Measurements from ENCODE around the gene BRDT. TPM values are rescaled to one million over a fixed set of nuclear protein-coding genes. Genes with fewer than 3 reads are reported as not detected.

BRDT gene
- total RNA-seq, 1 donor from 2014 or later = not detected

DNA sequence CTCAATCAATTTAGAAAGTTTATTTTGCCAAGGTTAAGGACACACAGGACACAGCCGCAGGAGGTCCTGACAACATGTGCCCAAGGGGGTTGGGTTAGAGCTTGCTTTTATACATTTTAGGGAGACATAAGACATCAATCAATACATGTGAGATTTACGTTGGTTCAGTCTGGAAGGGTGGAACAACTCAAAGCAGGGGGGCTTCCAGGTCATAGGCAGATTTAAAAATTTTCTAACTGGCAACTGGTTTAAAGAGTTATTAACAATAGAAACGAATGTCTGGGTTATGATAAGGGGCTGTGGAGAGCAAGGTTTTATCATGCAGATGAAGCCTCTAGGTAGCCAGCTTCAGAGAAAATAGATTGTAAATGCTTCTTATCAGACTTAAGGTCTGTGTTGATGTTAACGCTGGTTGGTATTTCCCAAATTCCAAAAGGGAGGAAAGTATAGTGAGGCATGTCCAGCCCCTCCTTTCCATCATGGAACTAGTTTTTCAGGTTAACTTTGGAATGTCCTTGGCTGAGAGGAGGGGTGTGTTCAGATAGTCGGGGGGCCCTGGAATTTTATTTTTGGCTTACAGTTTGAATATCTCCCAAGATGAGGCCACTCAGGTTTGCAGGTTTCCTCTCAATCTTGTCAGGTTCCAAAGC lies 32.3 kb upstream of the BRDT start:
- Histone ChIP-seq H3K27ac (replicated peaks) (no peak overlapping the region), H3K4me3 (no peak overlapping the region), H3K36me3 (no peaks in the 10 kb centered on the region), H3K4me1 (peaks cover 5% of the 10 kb centered on the region), H3K9me3 (replicated peaks) (no peaks in the 10 kb centered on the region), H3K27me3 (ENCODE audit: low read depth) (no peaks in the 10 kb centered on the region)
- TF ChIP-seq, protein P1, sequence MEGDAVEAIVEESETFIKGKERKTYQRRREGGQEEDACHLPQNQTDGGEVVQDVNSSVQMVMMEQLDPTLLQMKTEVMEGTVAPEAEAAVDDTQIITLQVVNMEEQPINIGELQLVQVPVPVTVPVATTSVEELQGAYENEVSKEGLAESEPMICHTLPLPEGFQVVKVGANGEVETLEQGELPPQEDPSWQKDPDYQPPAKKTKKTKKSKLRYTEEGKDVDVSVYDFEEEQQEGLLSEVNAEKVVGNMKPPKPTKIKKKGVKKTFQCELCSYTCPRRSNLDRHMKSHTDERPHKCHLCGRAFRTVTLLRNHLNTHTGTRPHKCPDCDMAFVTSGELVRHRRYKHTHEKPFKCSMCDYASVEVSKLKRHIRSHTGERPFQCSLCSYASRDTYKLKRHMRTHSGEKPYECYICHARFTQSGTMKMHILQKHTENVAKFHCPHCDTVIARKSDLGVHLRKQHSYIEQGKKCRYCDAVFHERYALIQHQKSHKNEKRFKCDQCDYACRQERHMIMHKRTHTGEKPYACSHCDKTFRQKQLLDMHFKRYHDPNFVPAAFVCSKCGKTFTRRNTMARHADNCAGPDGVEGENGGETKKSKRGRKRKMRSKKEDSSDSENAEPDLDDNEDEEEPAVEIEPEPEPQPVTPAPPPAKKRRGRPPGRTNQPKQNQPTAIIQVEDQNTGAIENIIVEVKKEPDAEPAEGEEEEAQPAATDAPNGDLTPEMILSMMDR (IDR thresholded peaks at IDR 0.05; ENCODE audit: borderline replicate concordance) = no peak
- DNase-seq = no peak
- intact Hi-C loops (cut with micrococcal nuclease) = no loop called here

DNA sequence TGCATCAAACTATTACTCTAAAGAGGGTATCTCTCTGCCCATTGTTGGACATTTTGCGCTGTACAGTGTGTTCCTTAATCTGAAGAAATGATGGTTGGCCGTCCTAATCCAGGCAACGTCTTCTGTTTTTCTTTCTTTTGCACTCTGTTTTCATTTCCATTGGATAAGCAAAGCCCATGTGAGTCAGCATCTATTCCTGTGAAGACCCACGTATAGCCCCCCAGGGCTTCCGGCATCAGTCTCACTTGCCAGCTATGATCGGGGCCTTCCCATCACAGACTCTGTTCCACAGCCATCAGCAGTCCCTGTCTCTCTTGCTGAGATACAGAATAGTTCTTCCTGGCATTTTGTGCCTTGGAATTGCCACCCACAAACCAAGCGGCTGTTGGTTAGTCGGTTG lies 29.2 kb upstream of the BRDT start:
- DNase-seq = no peak
- H3K36me3 ChIP-seq = no peaks in the 10 kb centered on the region
- intact Hi-C loops (cut with micrococcal nuclease) = no loop called here
- H3K9me3 ChIP-seq (replicated peaks) = no peaks in the 10 kb centered on the region
- no peaks in the 10 kb centered on the region for H3K27me3 ChIP-seq (ENCODE audit: low read depth)
- no peak overlapping the region for H3K27ac ChIP-seq (replicated peaks)
- no peak overlapping the region for H3K4me3 ChIP-seq
- H3K4me1 ChIP-seq = no peaks in the 10 kb centered on the region
- TF ChIP-seq, protein P1 (IDR thresholded peaks at IDR 0.05; ENCODE audit: borderline replicate concordance) = no peak

DNA sequence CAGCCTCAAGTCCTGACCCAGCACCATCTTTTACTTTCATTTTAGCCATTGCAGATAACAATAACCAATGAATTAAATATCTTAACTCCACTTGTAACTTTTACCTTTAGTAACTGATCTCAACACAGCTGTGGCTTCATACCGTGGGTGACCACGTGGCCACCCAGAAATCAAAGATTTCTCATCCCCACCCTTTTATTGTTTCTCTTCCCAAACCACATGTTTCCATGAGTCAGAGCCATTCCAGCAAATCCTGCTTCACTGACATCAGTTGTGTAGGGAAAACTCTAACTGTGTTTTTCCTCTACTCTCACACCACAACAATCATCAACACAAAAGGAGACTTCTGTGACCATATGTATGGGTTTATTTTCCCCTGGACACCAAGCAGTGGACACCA lies 25.1 kb upstream of the BRDT start:
- intact Hi-C loops (cut with micrococcal nuclease) = no loop called here

DNA sequence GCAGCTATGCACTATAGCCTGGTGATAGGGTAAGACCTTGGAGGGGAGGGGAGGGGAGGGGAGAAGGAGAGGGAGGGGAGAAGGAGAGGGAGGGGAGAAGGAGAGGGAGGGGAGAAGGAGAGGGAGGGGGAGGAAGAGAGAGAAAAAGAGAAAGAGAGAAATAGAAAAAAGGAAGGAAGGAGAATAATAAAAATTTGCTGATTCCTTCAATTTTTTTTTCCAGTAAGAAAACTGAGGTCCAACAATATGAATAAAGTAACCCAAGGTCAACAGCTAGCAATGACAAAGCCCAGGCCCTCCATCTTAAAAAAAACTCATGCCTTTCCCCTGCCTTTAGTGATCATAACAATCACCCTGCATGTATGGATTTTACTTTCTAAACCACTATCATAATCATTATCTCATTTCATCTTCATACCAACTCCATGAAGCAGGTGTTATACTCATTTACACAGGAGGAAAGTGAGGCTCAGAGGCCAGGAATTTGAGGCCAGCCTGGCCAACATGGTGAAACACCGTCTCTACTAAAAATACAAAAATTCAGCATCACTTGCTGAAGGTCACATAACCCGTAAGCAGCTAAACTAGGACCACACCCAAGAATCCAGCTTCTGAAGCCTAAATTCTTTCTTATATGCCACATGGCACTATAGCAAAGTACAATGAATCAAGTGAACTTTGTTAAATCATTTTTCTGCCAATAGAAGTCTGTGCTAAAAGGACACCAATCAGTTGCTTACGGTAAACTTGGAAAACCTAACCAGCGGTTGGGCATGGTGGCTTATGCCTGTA lies 23.4 kb upstream of the BRDT start:
- H3K9me3 ChIP-seq (replicated peaks) = no peaks in the 10 kb centered on the region
- no peaks in the 10 kb centered on the region for H3K4me1 ChIP-seq

More for the DNA sequence above, 25.1 kb upstream of the BRDT start:
- H3K27ac ChIP-seq (replicated peaks) = no peak overlapping the region
- no peaks in the 10 kb centered on the region for H3K4me1 ChIP-seq
- no peaks in the 10 kb centered on the region for H3K9me3 ChIP-seq (replicated peaks)
- H3K4me3 ChIP-seq = no peak overlapping the region
- no peaks in the 10 kb centered on the region for H3K36me3 ChIP-seq
- DNase-seq = no peak
- TF ChIP-seq, protein P1 (IDR thresholded peaks at IDR 0.05; ENCODE audit: borderline replicate concordance) = no peak
- no peaks in the 10 kb centered on the region for H3K27me3 ChIP-seq (ENCODE audit: low read depth)

DNA sequence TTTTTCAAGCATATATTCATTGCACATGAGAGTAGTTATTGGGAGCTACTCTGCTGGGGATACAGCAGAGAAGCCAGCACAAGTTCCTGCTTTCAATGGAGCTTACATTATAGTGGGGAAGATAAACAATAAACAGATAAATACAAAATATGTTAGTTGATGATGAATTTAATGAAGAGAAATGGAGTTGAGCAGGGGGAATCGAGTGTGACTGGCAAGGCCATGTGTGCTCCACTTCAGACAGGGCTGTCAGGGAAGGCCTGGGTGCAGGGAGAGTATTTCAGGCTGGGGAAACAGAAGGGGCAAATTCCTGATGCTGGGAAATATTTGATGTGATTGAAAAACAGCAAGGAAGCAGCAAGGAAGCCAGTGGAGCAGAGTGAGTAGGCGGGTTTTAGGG lies 21.2 kb upstream of the BRDT start:
- H3K9me3 ChIP-seq (replicated peaks) = no peaks in the 10 kb centered on the region
- H3K36me3 ChIP-seq = no peaks in the 10 kb centered on the region
- no peak overlapping the region for H3K4me3 ChIP-seq
- no peak for DNase-seq
- H3K4me1 ChIP-seq = no peaks in the 10 kb centered on the region
- no peak overlapping the region for H3K27ac ChIP-seq (replicated peaks)
- TF ChIP-seq, protein P1 (IDR thresholded peaks at IDR 0.05; ENCODE audit: borderline replicate concordance) = no peak
- no peaks in the 10 kb centered on the region for H3K27me3 ChIP-seq (ENCODE audit: low read depth)
- intact Hi-C loops (cut with micrococcal nuclease) = no loop called here

More for the DNA sequence above, 23.4 kb upstream of the BRDT start:
- H3K27ac ChIP-seq (replicated peaks) = no peak overlapping the region
- TF ChIP-seq, protein P1 (IDR thresholded peaks at IDR 0.05; ENCODE audit: borderline replicate concordance) = no peak
- H3K27me3 ChIP-seq (ENCODE audit: low read depth) = no peaks in the 10 kb centered on the region
- no peak overlapping the region for H3K4me3 ChIP-seq
- intact Hi-C loops (cut with micrococcal nuclease) = no loop called here
- DNase-seq = no peak
- H3K36me3 ChIP-seq = no peaks in the 10 kb centered on the region

All from left ventricle myocardium inferior (tissue), 1 donor.